ENCODE data around the gene DLK1. TPM values are rescaled to one million over a fixed set of nuclear protein-coding genes. Genes with fewer than 3 reads are reported as not detected.

DLK1 gene
- total RNA-seq, 5 donors from 2014 or later (not counting 1 experiment from before 2014, with no cell fraction given), result 1.7 to 2.2 (median 2.2) TPM; not detected in 2

GRCh38 chr14:100680439-100681051, 46.1 kb upstream of the DLK1 start:
- no peak for ATAC-seq (replicated peaks in 1 of 4)
- H3K27ac Mint-ChIP-seq, result no peak overlapping the region

DNA sequence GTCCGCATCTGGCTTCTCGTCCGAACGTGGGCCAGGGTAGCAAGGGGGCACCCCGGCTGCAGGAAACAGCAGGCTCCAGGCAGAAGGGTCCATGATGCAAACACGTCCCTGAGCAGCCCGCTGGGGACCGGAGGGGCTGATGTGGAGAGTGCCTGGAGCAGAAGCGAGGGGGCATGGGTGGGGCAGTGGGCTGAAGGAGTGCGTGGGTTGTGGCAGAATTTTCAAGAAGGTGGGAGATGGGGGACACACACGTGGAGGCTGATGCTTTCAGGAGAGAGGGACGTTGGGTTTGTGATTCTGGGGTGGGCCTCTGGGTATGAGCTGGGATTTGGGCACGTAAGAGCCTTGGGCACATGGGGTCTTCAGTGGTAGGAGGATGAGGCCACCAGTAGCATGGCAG, 45.6 kb upstream of the DLK1 start:
- H3K27me3 ChIP-seq (replicated peaks in 1 of 2; ENCODE audit: control insufficient read depth in 2 of 2, extremely low read depth in 1 of 2, insufficient read depth in 2 of 2, low read length in 1 of 2), result peaks cover 0 to 36% of the 10 kb centered on the region in 2 experiments
- no peak overlapping the region for H3K4me3 ChIP-seq (ENCODE audit: control insufficient read depth in 1 of 2, extremely low read depth in 1 of 2, low read length in 1 of 2)
- Mint-ChIP-seq H3K4me1 (no peaks in the 10 kb centered on the region), H3K27ac (no peak overlapping the region), H3K36me3 (no peaks in the 10 kb centered on the region), H3K4me3 (no peak overlapping the region), H3K9me3 (no peaks in the 10 kb centered on the region), H3K27me3 (peaks cover 0 to 5% of the 10 kb centered on the region in 2 donors)
- DNase-seq, result no peak
- ChIA-PET CTCF (no interaction called here), POLR2A (no interaction called here)
- no peaks in the 10 kb centered on the region for H3K4me1 ChIP-seq (ENCODE audit: control insufficient read depth in 1 of 2, extremely low read depth in 1 of 2, insufficient read depth in 2 of 2, low read length in 2 of 2)
- WGBS (ENCODE audit: insufficient coverage), result 76% methylated on average over 13 of the region's 13 CpGs
- no peaks in the 10 kb centered on the region for H3K36me3 ChIP-seq (ENCODE audit: control insufficient read depth in 2 of 2, extremely low read depth in 1 of 2, insufficient read depth in 1 of 2, low read length in 1 of 2)
- no peak overlapping the region for H3K27ac ChIP-seq (ENCODE audit: low read length)
- ATAC-seq (replicated peaks in 1 of 4), result no peak
- H3K9me3 ChIP-seq, result no peaks in the 10 kb centered on the region

More at GRCh38 chr14:100680439-100681051, 46.1 kb upstream of the DLK1 start:
- Mint-ChIP-seq H3K9me3 (no peaks in the 10 kb centered on the region), H3K27me3 (peaks cover 0 to 5% of the 10 kb centered on the region in 2 donors), H3K4me3 (no peak overlapping the region), H3K36me3 (no peaks in the 10 kb centered on the region), H3K4me1 (no peaks in the 10 kb centered on the region)
- no peaks in the 10 kb centered on the region for H3K9me3 ChIP-seq
- H3K27ac ChIP-seq (ENCODE audit: low read length), result no peak overlapping the region
- no peak overlapping the region for H3K4me3 ChIP-seq (ENCODE audit: control insufficient read depth in 1 of 2, extremely low read depth in 1 of 2, low read length in 1 of 2)
- no peak for DNase-seq
- CTCF ChIA-PET, result no interaction called here
- POLR2A ChIA-PET, result no interaction called here
- H3K36me3 ChIP-seq (ENCODE audit: control insufficient read depth in 2 of 2, extremely low read depth in 1 of 2, insufficient read depth in 1 of 2, low read length in 1 of 2), result no peaks in the 10 kb centered on the region
- 69% methylated on average over 23 of the region's 23 CpGs for WGBS (ENCODE audit: insufficient coverage)
- H3K27me3 ChIP-seq (replicated peaks in 1 of 2; ENCODE audit: control insufficient read depth in 2 of 2, extremely low read depth in 1 of 2, insufficient read depth in 2 of 2, low read length in 1 of 2), result peaks cover 0 to 36% of the 10 kb centered on the region in 2 experiments
- no peaks in the 10 kb centered on the region for H3K4me1 ChIP-seq (ENCODE audit: control insufficient read depth in 1 of 2, extremely low read depth in 1 of 2, insufficient read depth in 2 of 2, low read length in 2 of 2)

GRCh38 chr14:100682749-100683148, 43.9 kb upstream of the DLK1 start:
- H3K36me3 ChIP-seq (ENCODE audit: control insufficient read depth in 2 of 2, extremely low read depth in 1 of 2, insufficient read depth in 1 of 2, low read length in 1 of 2), result no peaks in the 10 kb centered on the region
- no peak overlapping the region for H3K27ac Mint-ChIP-seq
- DNase-seq (no peak), ATAC-seq (replicated peaks in 1 of 4) (no peak)
- H3K36me3 Mint-ChIP-seq, result no peaks in the 10 kb centered on the region
- H3K27me3 Mint-ChIP-seq, result peaks cover 0 to 2% of the 10 kb centered on the region in 2 donors
- H3K9me3 Mint-ChIP-seq, result no peaks in the 10 kb centered on the region
- H3K27ac ChIP-seq (ENCODE audit: low read length), result no peak overlapping the region
- no peak overlapping the region for H3K4me3 ChIP-seq (ENCODE audit: control insufficient read depth in 1 of 2, extremely low read depth in 1 of 2, low read length in 1 of 2)
- 75% methylated on average over 1 of the region's 2 CpGs for WGBS (ENCODE audit: insufficient coverage)
- H3K4me1 Mint-ChIP-seq, result no peaks in the 10 kb centered on the region
- no peaks in the 10 kb centered on the region for H3K9me3 ChIP-seq
- no peak overlapping the region for H3K4me3 Mint-ChIP-seq
- H3K27me3 ChIP-seq (replicated peaks in 1 of 2; ENCODE audit: control insufficient read depth in 2 of 2, extremely low read depth in 1 of 2, insufficient read depth in 2 of 2, low read length in 1 of 2), result peaks cover 0 to 29% of the 10 kb centered on the region in 2 experiments
- H3K4me1 ChIP-seq (ENCODE audit: control insufficient read depth in 1 of 2, extremely low read depth in 1 of 2, insufficient read depth in 2 of 2, low read length in 2 of 2), result no peaks in the 10 kb centered on the region
- CTCF ChIA-PET, result no interaction called here
- POLR2A ChIA-PET, result no interaction called here

- no peak overlapping the region for H3K4me3 ChIP-seq (ENCODE audit: control insufficient read depth in 1 of 2, extremely low read depth in 1 of 2, low read length in 1 of 2)
- Mint-ChIP-seq H3K4me3 (no peak overlapping the region), H3K27me3 (peaks cover 0 to 5% of the 10 kb centered on the region in 2 donors), H3K36me3 (no peaks in the 10 kb centered on the region), H3K4me1 (no peaks in the 10 kb centered on the region), H3K9me3 (no peaks in the 10 kb centered on the region), H3K27ac (no peak overlapping the region)
- WGBS (ENCODE audit: insufficient coverage), result 71% methylated on average over 6 of the region's 7 CpGs
- no peaks in the 10 kb centered on the region for H3K9me3 ChIP-seq
- ChIA-PET CTCF (no interaction called here), POLR2A (no interaction called here)
- no peaks in the 10 kb centered on the region for H3K4me1 ChIP-seq (ENCODE audit: control insufficient read depth in 1 of 2, extremely low read depth in 1 of 2, insufficient read depth in 2 of 2, low read length in 2 of 2)
- DNase-seq (no peak), ATAC-seq (replicated peaks in 1 of 4) (no peak)
- peaks cover 0 to 28% of the 10 kb centered on the region in 2 experiments for H3K27me3 ChIP-seq (replicated peaks in 1 of 2; ENCODE audit: control insufficient read depth in 2 of 2, extremely low read depth in 1 of 2, insufficient read depth in 2 of 2, low read length in 1 of 2)
- H3K27ac ChIP-seq (ENCODE audit: low read length), result no peak overlapping the region
- H3K36me3 ChIP-seq (ENCODE audit: control insufficient read depth in 2 of 2, extremely low read depth in 1 of 2, insufficient read depth in 1 of 2, low read length in 1 of 2), result no peaks in the 10 kb centered on the region
Measured at GRCh38 chr14:100683578-100683977, 43.1 kb upstream of the DLK1 start.

DNA sequence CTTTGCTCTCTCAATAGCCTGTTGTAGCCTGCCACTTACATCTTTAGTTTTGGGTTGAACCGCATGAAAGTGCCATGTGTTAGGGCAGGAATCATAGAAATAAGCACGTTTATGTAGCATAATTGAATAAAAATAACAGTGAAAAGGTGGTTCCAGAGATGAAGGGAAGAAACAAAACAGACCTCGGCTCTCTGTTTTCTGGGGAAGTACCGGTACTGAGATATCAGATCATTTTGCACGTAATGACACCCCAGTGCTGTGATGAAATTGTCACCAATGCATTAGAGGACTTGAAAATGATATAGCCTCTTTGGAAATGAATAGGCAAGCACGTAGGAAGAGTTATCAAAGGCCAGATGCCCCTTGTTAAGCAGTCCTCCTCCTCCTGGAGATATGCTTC, 42.5 kb upstream of the DLK1 start:
- Mint-ChIP-seq H3K9me3 (no peaks in the 10 kb centered on the region), H3K36me3 (no peaks in the 10 kb centered on the region), H3K27ac (no peak overlapping the region), H3K27me3 (peaks cover 0 to 5% of the 10 kb centered on the region in 2 donors), H3K4me3 (no peak overlapping the region), H3K4me1 (no peaks in the 10 kb centered on the region)
- H3K4me1 ChIP-seq (ENCODE audit: control insufficient read depth in 1 of 2, extremely low read depth in 1 of 2, insufficient read depth in 2 of 2, low read length in 2 of 2), result no peaks in the 10 kb centered on the region
- no peak overlapping the region for H3K4me3 ChIP-seq (ENCODE audit: control insufficient read depth in 1 of 2, extremely low read depth in 1 of 2, low read length in 1 of 2)
- 63% methylated on average over 4 of the region's 6 CpGs for WGBS (ENCODE audit: insufficient coverage)
- H3K36me3 ChIP-seq (ENCODE audit: control insufficient read depth in 2 of 2, extremely low read depth in 1 of 2, insufficient read depth in 1 of 2, low read length in 1 of 2), result no peaks in the 10 kb centered on the region
- DNase-seq (no peak), ATAC-seq (replicated peaks in 1 of 4) (no peak)
- peaks cover 0 to 28% of the 10 kb centered on the region in 2 experiments for H3K27me3 ChIP-seq (replicated peaks in 1 of 2; ENCODE audit: control insufficient read depth in 2 of 2, extremely low read depth in 1 of 2, insufficient read depth in 2 of 2, low read length in 1 of 2)
- POLR2A ChIA-PET, result no interaction called here
- CTCF ChIA-PET, result no interaction called here
- H3K27ac ChIP-seq (ENCODE audit: low read length), result no peak overlapping the region
- no peaks in the 10 kb centered on the region for H3K9me3 ChIP-seq

- no peak overlapping the region for H3K27ac ChIP-seq (ENCODE audit: low read length)
- no peaks in the 10 kb centered on the region for H3K4me1 ChIP-seq (ENCODE audit: control insufficient read depth in 1 of 2, extremely low read depth in 1 of 2, insufficient read depth in 2 of 2, low read length in 2 of 2)
- Mint-ChIP-seq H3K9me3 (no peaks in the 10 kb centered on the region), H3K4me3 (no peak overlapping the region), H3K36me3 (no peaks in the 10 kb centered on the region), H3K4me1 (no peaks in the 10 kb centered on the region), H3K27me3 (peaks cover 0 to 5% of the 10 kb centered on the region in 2 donors), H3K27ac (no peak overlapping the region)
- H3K36me3 ChIP-seq (ENCODE audit: control insufficient read depth in 2 of 2, extremely low read depth in 1 of 2, insufficient read depth in 1 of 2, low read length in 1 of 2), result no peaks in the 10 kb centered on the region
- POLR2A ChIA-PET, result no interaction called here
- no peak for ATAC-seq (replicated peaks in 1 of 4)
- CTCF ChIA-PET, result no interaction called here
- H3K9me3 ChIP-seq, result no peaks in the 10 kb centered on the region
- WGBS (ENCODE audit: insufficient coverage), result 89% methylated on average over 5 of the region's 6 CpGs
- no peak for DNase-seq
- no peak overlapping the region for H3K4me3 ChIP-seq (ENCODE audit: control insufficient read depth in 1 of 2, extremely low read depth in 1 of 2, low read length in 1 of 2)
- peaks cover 0 to 24% of the 10 kb centered on the region in 2 experiments for H3K27me3 ChIP-seq (replicated peaks in 1 of 2; ENCODE audit: control insufficient read depth in 2 of 2, extremely low read depth in 1 of 2, insufficient read depth in 2 of 2, low read length in 1 of 2)
Measured at GRCh38 chr14:100684961-100685360, 41.7 kb upstream of the DLK1 start.

DNA sequence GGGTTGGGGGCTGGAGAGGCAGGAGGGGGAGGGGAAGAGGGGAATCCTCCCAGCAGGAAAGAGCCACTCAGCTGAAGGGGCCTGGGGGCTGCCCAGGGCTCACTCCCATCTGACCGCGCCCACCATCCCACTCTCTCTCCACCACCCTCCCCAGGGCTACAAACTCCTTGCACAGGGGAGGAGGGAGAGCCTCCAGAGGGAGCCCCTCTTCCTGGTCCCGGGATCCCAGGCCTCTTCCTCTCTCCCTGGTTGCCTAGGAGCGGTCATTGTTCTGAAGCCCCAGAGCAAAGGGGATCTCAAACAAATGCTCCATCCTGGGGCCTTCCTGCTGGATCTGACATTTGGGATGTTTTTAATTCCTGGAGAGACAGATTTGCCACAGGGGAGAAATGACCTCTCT, 39.8 kb upstream of the DLK1 start:
- 100% methylated on average over 1 of the region's 4 CpGs for WGBS (ENCODE audit: insufficient coverage)
- Mint-ChIP-seq H3K4me3 (no peak overlapping the region), H3K27me3 (peaks cover 0 to 5% of the 10 kb centered on the region in 2 donors), H3K4me1 (no peaks in the 10 kb centered on the region), H3K36me3 (no peaks in the 10 kb centered on the region), H3K27ac (no peak overlapping the region), H3K9me3 (no peaks in the 10 kb centered on the region)
- DNase-seq, result no peak
- POLR2A ChIA-PET, result no interaction called here
- Histone ChIP-seq H3K4me1 (ENCODE audit: control insufficient read depth in 1 of 2, extremely low read depth in 1 of 2, insufficient read depth in 2 of 2, low read length in 2 of 2) (no peaks in the 10 kb centered on the region), H3K4me3 (ENCODE audit: control insufficient read depth in 1 of 2, extremely low read depth in 1 of 2, low read length in 1 of 2) (no peak overlapping the region), H3K27me3 (replicated peaks in 1 of 2; ENCODE audit: control insufficient read depth in 2 of 2, extremely low read depth in 1 of 2, insufficient read depth in 2 of 2, low read length in 1 of 2) (peaks cover 0 to 26% of the 10 kb centered on the region in 2 experiments), H3K27ac (ENCODE audit: low read length) (no peak overlapping the region), H3K9me3 (no peaks in the 10 kb centered on the region), H3K36me3 (ENCODE audit: control insufficient read depth in 2 of 2, extremely low read depth in 1 of 2, insufficient read depth in 1 of 2, low read length in 1 of 2) (no peaks in the 10 kb centered on the region)
- no peak for ATAC-seq (replicated peaks in 1 of 4)
- CTCF ChIA-PET, result no interaction called here

Measured in T-cell (primary cell).